ENCODE measurements around the gene SEMA4C. TPM values are rescaled to one million over a fixed set of nuclear protein-coding genes. Genes with fewer than 3 reads are reported as not detected.

Gene SEMA4C
- polyA plus RNA-seq, 12 donors: 24.7 to 38.9 (median 27.5) TPM; not detected in 1

DNA sequence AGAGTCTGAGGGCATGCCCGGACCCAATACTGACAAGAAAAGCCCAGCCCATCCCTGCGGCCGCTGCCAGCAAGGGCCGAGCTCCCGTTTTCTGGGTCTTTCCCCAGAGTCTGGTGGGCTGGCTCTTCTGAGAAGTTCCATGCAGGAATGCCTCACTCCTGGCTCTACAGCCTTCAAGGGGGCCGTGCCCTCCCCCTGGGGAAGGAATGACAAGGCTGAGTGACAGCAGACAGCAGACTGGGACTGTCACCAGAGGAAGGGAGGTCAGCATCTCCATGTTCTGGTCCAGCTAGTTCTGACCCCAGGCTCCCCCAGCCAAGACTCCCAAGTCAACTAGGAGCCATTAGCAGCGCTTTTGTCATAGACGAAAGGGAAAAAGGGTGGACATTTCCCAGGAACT is 13.0 kb upstream of the SEMA4C start:
- no peak for DNase-seq

DNA sequence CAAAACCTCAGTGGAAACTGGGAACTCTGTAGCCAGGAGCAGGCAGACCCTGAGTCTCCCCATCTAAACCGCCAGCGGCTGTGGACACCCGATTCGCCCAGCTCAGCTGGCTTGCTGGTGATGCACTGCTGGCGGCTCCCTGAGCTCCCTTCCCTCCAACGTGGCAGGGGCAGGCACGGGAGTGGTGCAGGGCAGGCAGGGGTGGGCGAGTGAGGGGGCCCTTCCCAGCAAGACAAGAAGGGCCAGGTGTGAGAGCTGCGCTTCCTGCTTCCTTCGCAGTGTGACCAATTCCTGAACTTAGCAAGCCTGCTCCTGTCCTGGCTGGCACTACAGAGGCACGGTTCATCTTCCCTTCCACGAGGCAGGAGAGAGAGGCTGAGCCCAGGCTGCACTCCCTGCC is 12.3 kb upstream of the SEMA4C start:
- DNase-seq: no peak

DNA sequence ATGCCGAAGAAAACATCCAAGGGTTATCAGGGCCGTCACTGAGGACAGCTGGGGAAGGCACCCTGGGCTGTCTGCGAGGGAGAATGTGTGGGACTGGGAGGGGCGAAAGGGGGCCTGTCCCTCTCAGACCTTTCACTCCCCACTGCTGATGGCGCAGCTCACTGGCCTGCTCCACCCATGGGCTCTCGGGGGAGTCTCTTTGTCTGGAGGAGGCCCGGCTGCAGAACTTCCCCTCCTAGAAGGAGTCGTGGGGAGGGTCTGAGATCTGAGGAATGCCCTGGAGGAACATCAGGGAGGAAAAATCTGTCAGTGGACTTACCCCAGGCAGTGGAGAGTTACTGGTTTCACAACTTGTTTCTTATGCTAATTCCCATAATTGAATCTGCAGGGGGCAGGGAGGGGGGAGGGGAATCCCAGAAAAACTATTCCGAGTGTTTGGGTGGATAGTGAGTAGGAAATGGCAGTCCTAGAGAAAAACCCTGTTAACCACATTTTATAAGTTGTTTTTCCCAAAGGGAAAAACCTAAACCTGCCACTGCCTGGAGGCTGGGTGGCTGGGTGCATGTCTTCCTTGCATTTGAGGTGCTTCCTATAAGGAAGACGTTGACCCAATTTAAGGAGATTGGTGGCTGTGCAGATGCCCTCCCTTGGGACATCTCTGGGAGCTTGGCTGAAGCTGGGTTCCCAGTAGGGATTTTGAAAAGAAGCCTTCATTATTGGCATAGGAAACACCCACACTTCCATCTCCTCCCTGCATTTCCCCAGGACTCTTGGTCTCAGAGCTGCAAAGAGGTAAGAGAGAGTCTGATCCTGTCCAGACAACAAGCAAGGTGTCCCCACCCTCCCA is 11.7 kb upstream of the SEMA4C start:
- DNase-seq: no peak

DNA sequence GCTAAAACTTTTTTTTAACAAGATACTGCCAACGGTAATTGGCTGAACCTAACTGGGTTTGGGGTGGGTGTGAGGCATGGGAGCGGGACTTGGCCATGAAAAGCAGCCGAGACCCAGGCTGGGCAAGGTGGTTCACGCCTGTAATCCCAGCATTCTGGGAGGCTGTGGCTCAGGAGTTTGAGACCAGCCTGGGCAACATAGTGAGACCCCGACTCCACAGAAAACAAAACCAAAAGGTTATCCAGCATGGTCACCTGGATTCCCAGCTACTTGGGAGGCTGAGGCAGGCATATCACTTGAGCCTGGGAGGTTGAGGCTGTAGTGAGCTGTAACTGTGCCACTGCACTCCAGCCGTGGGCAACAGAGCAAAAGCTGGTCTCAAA is 11.0 kb upstream of the SEMA4C start:
- DNase-seq: no peak

DNA sequence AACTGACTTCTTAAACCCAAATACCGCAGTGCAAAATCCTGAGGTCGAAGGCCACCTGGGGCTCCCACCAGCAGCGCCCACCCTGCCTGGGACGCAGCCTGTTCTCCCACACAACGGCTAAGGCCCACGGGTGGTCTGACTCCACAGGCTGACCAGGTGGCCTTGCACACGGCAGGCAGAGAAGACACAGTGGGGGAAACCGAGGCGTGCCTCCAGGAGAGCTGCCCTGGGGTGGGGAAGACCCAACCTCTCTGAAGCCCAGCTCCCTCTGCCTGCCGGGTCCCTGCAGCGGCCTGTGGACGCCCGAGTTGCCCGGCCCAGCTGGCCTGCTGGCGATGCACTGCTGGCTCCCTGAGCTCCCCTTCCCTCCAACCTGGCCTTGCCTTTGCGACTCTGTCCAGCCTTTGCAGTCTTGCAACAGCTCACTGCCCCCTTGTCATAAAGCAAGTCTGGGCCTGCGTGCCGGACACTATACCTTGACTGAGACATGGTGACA is 9.7 kb upstream of the SEMA4C start:
- no peak for DNase-seq

DNA sequence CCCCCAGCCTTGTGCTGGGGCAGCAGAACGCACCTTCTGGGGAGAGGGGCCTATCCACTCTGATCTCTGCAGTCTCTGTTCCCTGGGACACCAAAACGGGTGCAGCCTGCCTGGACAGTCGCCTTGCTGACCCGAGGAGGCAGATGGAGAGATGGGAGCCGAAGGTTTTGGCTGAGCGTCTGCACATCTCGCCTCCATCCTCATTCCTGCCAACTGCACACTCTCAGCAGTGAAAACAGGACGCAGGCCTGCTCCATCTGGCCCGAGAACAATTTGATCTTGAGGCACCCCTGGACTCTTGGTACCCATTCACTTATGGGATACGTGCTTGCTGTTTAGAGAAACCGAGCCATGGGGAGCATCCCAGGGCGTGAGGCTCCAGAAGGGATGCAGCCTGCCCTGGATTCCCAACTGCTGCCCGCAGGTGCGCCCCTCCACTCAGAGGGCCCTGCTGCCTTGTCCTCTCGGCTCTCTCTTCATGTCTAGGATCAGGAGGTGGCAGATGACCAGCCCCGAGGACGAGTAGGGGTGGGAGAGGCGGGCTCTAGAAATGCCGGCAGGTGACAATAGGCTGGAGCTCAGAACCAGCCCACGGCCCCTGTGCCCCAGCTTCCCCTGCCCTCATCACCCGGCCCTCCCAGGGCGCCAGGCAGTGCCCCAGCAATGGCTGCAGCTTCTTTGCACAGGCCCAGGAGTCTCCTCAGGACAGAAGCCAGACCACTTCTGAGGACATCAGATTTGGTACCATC is 9.1 kb upstream of the SEMA4C start:
- DNase-seq: no peak

DNA sequence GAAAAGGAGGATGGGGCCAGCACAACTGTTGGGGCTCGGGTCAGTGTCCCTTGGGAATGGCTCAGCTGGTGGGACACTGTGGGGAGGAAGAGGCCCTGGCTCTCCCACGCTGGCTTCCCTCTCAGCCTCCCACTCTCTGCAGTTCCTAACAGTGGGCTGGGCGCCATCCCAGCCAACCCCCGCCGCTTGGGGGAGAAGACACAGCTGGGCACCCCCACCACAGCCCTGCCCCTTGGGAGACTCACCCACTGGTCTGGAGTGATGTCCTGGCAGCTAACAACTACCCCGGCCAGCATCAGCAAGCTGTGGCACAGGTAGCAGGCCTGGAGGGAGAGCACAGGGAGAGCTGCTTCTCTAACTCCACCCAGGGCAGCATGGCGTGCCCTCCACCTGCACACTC is 8.3 kb upstream of the SEMA4C start:
- no peak for DNase-seq

DNA sequence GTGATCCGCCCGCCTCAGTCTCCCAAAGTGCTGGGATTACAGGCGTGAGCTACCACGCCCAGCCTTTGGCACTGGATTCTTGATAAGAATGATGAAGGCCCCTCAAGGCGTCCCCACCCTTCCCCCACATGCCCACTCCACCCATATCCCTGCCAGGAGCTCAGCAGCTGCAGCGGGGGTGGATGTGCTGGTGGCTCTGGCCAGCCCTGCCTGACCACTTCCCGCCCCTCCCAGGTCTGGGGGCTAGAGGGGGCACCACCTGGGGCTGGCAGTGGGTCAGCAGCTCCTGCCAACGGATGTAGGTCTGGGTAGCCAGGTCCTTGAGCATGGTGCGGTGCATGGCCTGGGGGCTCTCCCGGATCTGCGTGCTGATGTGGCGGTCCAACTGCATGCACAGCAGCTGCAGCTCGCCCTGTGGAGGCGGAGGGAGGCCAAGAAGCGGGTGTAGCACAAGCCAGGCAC is 7.8 kb upstream of the SEMA4C start:
- DNase-seq: no peak

DNA sequence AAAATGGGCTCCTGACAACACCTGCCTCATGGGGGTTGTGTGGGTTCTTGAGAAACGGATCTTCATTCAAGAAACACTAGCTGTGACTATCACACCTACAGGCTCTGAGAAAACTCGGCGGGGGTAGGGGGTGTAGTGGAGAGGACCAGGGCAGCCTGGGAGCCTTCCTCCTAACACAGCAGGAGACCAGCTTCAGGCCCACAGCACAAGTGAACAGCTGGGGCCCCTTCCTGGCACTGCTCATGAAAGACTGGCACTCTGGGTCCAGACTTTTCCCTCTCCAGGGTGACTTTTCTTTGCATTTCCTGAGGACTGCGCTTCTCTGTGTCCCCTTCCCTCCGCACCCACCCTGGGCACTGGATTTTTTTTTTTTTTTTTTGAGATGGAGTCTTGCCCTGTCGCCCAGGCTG is 7.2 kb upstream of the SEMA4C start:
- no peak for DNase-seq

DNA sequence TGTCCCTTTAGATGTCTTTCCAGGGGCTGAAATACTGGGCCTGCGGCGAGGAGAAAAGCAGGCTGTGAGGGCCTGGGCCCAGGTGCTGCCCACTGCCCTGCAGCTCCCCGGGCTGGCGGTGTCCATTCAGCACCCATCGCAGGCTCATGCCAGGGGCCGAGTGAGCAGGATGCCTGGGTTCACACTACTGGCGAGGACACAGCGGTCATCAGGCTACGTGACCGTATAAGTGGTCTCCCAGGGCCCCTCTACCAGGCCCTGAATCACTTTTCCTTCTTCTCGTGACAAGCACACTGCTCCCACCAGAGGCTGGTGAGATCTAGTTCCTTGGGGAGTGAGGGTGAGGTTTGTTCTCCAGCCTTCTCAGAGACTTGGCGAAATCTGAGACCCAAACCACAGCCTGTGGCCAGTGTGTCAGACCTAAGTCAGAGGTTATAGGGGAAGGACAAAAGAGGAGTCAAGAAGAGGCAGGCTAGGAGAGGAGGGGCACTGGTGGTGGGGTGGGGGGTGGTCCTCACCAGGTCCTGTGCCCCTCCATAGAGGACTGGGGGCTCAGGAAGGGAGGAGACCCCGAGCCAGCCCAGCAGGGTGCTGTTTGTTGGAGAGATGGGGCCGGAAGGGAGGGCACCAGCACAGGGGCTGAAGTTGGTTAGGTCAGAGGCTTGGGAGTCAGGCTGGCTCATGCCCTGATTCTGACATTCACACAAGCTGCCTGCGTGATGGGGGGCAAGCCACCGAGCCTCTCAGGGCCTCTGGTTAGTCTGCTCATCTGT is 6.6 kb upstream of the SEMA4C start:
- no peak for DNase-seq

DNA sequence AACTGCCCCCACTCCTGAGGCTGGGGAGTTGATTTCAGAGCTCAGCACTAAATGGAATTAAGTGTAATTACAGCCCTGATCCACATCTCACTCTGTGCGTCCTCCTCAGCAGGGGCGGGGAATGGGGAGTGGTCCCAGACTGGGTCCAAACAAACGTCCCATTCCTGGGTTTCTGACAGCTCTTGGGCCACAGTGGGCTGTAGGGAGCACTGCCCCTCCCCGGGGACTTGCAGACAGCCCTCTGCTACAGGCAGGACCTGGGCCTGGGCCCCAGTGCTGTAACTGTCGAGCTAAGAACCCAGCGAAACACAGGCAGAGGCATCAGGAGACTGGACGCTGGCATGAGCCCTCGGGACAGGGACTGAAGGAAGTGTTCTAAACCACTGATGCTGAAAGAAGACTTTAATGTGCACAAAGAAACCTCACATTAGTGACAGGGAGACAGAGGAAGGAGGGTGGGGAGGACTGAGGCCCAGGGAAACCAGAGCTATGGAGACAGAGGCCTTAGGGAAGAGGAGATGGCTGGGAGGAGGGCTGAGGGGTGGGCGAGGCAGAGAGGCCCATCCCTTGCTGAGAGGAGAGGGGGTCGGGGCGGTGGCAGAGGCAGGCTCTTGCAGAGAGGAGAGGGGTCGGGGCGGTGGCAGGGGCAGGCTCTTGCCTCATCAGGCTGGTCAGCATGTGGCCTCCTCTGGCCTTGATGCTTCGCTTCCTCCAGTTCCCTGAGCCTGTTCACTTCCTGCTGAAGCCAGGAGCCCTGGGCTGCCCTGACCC is 5.8 kb upstream of the SEMA4C start:
- no peak for DNase-seq

DNA sequence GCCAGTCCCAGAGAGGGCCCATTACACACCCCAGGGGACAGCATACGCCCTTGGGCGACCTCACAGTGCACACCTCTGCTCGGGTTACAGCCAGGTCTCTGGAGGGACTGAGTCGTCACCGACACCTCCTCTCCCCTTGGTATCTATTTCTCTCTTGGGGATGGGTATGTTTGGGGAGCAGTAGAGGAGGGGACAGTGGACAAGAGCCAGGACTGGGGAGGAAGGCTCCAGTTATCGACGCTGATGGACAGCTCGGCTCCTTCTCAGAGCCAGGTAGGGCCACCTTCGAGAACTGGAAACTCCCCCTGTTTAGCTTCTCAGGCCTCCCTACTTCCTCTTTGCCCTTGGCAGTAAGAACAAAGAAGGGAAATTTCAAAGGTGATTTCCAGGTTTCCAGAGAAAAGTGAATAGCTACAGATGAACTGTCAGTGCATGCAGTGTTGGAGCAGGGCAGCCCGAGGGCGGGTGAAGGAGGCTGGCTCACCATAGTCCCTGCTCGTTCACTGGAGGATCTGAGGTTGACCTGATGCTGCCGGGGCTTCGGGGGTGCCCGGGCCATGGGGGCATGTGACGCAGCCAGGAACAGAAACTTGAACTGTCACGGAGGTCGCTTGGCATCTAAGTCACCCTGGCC is 4.4 kb upstream of the SEMA4C start:
- DNase-seq: no peak

DNA sequence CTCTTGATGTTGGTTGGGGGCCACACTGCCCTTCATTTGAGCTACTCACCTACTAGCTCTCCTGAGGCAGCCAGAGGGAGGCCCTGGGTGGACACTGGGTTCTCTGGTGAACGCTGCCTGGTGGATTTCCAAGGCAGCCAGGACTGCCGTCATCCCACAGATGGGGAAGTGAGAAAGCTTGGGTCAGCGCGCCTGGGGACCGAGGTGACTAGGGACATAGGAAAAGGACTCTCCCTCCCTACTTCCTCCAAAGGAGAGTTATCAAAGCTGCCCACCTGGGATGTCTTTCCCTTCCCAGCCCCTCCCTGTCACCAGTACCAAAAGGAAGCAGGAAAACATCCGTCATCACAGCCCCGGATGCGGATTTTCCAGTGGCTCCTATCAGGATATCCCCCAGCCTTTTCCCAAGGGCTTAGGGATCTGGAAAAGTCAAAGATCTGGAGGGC is 3.8 kb upstream of the SEMA4C start:
- no peak for DNase-seq

DNA sequence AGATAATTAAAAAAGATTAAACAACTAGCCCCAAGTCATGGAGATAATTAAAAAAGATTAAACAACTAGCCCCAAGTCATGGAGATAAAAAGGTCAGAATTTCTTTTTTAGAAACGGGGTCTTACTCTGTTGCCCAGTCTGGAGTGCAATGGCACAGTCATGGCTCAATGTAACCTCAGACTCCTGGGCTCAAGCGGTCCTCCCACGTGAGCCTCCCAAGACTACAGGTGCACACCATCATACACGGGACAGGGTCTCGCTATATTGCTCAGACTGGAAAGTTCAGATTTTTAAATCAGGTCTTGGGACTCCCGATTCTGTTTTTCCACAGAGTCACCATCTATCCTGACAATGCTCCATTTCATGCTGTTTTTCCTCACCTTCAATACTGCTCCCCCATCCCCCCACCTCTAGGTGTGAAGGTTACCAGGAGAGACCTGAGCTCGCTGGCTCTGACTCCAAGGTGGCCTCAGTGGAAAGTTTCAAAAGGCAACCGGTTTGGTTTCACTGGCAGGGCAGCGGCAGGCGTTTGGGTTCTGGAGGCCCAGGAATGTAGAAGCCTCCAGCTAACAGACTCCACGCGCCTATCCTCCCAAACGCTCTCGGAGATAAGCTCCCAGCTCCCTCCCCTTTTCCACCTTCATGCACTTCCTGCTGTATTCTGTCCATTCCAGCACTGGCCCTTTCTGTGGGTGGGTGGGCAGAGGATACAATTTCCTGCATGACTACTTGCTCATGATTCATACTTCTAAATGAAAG is 2.9 kb upstream of the SEMA4C start:
- no peak for DNase-seq

DNA sequence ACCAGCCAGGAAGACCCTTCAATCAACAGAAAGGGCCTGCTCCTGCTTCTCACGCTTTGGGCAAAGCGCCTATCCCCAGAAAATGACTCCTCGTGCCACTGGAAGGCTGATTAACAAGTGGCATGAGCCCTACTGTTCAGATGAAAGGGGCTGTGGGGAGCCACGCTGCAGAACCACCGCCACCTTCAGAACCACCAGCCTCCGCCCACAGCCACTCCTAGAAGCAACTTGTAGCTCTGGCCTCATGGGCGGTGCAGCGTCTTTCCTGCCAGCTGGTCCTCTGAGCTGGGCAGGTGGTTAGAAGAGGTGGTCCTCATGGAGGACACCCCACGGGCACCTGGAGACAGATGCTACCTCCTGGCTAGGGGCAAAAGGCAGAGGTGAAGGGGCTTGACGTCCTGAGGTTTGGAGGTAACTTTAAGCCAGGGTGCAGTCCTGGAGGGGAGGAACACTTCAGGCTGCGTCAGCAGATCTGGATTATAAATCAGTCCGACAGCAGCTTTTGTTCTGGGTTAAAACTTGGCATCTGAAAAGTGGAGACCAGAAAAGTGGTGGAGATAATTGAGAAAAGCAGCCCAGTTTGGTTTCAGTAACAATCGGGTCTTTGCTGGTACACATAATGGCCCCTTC is 861 bp upstream of the SEMA4C start:
- DNase-seq: no peak

DNA sequence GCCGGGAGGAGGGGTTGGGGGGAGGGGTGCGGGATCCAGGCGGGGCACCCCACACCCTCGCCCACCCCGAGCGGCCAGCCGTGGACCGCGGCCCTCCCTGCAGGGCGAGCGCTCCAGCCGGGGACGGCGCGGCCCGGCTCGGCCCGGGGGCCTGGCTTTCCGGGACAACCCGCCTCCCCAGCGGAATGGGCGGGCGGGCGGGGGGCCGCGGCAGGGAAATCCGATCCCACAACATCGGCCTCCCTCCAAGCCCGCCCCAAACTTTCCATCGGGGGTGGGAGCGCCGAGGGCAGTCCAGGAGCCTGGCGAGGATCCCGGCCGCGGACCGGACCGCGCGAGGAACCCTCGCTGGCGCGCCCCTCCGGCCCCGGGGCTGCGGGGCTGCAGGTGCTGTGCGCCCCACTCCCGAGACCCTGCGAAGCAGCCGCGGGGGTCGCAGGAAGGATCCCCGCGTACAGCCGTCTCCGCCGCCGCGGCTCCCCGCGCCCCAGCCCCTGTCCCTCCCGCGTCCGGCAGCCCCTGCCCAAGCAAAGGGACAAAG is 529 bp downstream of the SEMA4C start:
- peak; percentile 87 for DNase-seq

DNA sequence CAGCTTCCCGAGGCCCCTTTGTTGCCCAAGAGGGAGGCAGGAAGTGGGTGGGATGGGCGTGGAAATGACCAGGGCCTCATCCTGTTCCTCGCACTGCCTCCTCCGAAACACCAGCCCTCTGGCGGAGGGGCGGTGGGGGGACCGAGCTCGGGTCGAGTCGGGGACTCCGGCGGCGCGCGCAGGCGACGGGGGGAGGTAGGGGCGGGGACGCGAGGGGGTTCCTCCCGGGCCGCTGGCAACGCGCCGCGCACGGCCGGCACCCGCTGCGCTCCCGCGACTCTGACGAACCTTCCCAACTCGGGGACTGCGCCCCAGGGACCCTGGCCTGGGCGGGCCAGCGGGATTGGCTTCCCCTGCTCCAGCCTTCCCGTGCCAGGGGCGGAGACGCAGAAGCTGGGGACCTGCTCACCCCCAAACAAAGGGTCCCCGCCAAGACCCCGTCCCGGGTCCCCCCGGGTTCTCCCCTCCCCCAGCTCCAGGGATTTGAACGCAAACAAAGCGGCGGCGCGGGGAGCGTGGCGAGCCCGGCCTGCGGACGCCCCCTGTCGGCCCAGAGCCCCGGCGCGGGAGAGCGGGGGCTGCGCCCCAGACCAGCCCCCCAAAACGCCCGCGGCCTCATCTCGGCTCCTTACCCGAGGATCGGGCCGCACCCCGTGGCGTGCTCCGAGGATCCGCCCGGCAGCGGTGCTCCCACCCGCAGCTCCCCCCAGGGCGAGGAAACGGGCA is 1.2 kb downstream of the SEMA4C start:
- peak; percentile 88 for DNase-seq

DNA sequence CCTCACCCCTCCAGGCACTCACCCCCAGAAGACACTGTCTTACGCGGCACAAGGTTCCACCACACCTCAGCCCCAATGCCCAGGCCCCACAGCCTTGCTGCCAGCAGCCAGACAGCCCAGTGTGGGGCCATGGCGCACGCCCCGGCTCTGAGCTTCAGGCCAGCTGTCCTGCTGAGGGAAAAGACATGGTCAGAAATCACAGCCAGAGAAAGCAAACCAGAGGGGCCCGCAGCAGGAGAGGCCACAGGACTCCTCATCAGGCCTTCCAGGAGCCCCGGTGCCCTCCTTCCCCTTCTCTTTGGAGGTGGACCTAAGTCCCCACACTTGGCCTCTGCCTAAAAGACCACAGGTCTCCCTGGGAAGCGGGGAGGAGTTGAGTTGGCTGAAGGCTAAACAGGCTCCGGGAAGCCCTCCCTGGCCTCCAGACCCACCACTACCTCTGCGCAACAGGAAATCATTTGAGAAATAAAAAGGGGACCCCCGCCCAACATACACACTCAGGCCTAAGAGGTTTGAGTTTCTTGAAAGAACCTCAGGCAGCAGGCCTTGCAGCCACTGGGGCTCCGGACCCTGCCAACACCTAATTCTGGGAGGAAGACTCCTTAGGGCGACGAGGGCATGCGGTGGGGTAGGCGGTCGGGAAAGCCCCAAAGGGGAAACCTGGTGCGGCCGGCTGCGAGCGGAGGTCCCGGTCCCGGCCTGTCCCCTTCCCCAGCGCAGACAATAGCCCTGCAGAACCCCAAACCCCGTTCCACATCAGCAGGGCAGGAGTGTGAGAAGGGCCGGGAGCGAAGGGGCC is 1.9 kb downstream of the SEMA4C start:
- no peak for DNase-seq
